HG03060 (cell line): Measurements from ENCODE around the gene N4BP2L2.
"Not testable (repeated sequence)": the region's sequence is repeated elsewhere in the genome, so short reads cannot be mapped to it uniquely, and the experiment has no call there.

Experiments
- ATAC-seq: cut with Tn5 transposase; IDR thresholded peaks from one replicate; pipeline ENCODE4 v1.9.1; 2021; ENCODE audit warnings: low read depth, moderate number of reproducible peaks; ENCODE audit not compliant: unreplicated experiment

N4BP2L2 gene

DNA sequence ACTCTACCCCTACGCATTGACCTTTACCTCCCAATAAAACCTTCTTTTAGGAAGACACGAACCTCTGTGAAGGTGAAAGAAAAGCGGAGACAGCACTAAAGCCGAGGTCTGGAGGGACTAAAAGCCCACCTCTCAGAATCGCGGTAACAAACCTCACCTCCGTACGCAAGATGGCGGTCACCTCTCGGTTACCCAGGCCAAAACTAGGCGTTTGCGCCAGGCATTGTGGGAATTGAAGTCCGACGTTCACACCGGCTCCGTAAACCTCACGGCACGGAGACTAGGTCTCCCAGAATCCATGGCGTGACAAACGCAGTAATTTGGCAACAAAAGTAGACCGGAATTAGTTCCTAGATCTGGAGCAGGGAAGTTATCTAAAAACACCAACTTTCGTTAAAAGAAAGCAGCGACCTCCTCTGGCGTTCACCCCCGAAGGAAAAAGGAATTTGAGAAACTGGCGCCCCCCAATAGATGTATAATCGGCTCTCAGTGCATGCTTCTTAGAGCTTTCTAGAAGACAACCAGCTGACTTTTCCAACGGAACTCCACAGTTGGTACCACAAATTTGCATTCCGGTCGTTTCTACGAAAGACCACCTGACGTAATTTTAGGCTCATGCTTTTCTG lies at the start of gene N4BP2L2:
N4BP2L2 (minus strand) TSS at position 175 of the 626 bp plus-strand sequence. CDS start 1,768 bp downstream, outside the sequence.
- peak; percentile 96 for ATAC-seq

DNA sequence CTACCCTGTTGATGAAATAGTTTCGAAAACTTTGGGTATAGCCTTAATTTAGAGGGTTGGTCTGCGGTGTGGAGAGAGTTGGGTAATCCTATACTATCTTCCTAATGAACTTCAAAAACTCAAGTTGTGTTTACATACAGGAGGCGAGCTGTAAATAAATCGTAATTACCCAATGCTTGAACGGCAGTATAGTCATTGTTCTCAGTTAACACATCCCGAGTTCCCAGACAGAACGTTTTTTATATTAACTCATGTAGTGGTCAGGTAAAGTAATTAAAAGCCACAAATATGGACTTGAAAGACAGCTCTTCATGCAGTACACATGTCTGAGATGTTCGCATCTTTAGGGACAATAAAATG lies 49.2 kb upstream of the N4BP2L2 start:
- ATAC-seq: no peak

DNA sequence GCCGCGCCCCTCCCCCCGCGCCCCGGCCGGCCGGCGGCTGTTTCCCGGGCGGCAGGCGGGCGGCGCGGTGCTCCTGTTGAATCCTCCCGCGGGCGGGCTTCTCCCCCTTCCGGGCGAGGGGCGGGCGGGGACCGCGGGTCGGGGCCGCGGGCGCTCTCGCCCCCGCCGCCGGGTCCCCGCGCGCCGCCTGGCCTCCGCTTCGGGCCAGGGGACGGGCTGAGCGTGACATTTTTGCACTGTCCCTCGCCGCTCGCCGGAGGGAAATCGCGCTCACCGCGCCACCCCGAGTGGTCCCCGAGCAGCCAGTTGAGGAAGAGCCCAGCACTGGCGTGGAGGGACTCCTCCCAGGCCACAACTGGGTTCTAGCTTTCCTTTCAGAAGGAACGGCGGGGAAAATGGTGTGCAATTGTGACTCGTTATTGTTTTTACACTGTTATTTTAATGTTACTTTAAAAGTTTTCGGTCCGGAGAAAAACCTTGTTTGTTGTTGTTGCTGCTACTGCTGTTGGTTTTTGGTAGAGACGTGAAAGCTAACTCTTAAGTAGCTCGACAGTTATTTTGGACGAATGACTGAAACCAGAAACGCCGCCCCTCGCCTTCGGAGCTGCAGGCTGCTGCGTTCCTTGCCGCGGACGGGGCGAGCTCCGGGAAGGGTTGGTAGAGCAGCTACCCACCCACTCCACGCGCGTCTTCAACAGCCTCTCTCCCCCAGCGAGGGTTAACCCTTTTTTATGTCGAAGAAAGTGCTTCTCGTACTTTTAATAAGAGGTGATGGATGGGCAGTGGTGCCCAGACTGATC lies 48.6 kb upstream of the N4BP2L2 start:
- ATAC-seq: no peak

DNA sequence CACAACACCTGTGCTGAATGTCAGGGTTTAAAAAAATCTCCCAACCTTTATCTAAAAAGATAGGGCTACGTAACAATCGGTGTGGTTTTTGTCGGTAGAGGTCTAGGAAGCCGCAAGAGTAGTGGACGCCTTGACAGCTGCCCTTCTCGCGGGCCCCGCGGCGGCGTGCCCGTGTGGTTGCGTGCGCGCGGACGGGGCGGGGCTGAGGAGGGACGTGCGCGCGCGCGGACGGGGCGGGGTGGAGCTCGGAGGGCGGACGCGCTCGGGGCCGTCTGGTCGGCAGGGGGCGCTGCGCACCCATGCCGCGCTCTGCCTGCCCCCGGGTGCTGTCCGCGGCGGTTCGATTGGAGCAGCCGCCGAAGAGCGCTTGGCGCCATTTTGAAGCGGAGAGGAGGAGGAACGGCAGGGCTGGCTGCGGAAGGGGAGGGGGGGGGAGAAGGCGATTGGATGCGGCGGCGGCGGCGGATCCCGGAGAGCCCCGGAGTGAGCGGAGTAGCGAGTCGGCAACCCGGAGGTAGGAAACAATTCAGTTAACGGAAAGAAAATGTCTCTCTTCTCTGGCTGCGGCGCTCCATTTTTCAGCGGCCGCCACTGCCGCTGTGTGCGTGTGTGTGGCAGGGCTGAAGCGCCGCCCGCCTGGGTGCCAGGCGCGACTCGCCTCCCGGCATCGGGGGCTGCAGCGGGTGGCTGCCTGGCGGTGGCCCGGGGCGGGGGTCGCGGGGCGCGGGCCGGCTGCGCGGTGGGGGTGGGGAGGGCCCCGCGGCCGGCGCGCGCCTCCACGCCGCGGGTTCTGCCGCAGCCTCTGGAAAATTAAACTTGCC lies 47.7 kb upstream of the N4BP2L2 start, which contains the start of gene PDS5B:
PDS5B (plus strand) TSS at position 373 of the 821 bp plus-strand sequence. CDS start 62,321 bp downstream, outside the sequence.
- ATAC-seq: peak; percentile 53

DNA sequence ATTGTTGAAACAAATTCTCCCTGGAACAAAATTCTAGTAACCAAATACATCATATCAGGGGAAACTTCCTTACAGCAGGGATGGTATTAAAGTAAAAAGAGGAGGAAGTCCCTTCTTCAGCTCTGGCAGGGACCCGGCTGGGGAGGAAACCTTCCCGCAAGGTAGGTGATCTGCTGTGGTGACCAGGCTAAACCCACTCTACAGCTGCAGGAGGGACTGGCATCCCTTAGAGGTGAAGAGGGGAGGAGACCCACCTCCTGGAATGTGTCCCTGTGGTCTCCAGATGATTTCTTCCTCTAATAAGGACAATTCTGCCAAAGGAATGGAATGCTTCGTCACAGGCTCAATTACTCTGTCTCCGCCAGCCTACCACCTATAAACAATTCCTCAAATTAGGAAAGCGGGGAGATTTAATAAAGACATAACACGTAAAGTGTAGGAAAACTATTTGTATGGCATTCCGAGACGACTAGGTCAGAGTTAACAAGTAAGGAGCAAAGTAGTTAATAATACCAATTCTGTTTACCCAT lies 47.0 kb upstream of the N4BP2L2 start:
- no peak for ATAC-seq

DNA sequence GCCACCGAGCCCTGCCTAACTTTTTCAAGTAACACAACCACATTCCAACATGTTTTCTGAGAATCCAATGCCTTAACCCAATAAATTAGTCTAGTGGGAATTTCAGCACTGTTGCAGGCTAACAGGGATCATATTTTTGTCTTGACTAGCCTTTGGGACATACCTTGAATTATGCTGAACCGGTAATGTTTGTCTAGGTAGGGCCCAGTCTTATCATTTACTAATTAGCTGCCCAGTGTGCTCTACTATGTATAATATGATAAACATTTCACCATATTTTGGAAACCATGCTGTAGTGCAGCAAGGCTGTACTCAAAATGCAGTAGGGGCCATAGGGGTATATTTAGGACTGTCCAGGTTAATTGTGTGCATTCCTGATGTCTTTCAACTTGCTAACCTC lies 44.4 kb upstream of the N4BP2L2 start:
- no peak for ATAC-seq

DNA sequence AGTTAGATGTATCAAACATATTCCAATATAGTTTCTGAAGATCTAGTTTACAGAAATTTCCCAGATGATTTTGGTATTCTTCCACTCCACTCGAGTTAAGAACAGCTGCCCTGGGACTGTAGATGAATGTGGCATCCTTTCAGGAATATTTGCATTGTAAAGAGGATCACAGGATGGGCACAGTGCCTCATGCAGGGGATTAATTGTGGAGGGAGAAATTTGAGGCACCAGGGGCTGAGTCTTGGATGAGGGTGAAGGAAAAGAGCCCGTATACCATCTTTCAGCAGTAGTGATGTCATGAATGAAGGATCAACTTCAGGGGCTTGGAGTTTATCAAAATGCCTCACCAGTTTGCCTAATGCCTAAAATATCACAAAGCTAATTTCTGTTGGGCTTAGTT lies 43.7 kb upstream of the N4BP2L2 start:
- ATAC-seq: no peak

DNA sequence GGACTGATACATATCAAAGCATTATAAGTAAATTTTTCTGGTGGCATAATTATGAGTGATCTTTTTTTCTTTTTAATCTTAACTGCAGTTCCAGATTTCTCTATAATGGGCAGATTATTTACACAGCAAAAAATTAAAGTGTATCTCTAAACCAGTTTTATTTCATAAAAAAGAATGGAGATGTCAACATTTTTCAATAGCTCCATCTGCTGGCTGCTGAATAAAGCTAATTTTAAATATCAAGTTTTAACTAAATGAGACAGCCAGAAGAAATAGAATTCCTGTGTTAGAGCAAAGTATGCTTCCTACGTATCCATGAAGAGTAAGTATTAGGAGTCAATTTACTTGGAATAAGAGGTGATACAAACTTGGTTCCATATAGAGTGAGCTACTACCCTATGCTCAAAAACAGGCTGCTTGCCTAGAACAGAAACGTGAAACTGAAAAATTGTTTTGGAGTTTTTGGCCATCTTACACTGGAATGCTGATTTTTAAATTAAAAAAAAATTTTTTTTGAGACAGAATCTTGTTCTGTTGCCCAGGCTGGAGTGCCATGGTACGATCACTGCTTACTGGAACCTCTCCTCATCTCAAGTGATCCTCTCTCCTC lies 42.7 kb upstream of the N4BP2L2 start:
- ATAC-seq: no peak

DNA sequence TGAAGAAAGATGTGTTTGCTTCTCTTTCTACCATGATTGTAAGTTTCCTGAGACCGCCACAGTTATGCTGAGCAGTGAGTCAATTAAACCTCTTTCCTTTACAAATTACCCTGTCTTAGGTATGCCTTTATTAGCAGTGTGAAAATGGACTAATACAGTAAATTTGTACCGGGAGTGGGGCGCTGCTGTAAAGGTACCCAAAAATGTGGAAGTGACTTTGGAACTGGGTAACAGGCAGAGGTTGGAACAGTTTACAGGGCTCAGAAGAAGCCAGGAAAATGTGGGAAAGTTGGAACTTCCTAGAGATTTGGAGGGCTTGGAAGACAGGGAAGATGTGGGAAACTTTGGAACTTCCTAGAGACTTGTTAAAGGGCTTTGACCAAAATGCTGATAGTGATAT lies 38.4 kb upstream of the N4BP2L2 start:
- no peak for ATAC-seq

DNA sequence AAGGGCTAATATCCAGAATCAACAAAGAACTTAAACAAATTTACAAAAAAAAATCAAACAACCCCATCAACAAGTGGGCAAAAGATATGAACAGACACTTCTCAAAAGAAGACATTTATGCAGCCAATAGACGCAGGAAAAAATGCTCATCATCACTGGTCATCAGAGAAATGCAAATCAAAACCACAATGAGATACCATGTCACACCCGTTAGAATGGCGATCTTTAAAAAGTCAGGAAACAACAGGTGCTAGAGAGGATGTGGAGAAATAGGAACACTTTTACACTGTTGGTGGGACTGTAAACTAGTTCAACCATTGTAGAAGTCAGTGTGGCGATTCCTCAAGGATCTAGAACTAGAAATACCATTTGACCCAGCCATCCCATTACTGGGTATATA lies 37.1 kb upstream of the N4BP2L2 start:
- ATAC-seq: not testable (repeated sequence)

DNA sequence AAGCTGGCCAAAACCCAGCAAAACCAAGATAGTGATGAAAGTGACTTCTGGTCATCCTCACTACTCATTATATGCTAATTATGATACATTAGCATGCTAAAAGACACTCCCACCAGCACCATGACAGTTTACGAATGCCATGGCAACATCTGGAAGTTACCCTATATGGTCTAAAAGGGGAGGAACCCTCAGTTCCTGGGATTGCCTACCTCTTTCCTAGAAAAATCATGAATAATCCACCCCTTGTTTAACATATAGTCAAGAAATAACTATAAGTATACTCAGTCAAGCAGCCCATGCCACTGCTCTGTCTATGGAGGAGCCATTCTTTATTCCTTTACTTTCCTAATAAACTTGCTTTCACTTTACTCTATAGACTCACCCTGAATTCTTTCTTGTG lies 22.2 kb upstream of the N4BP2L2 start:
- ATAC-seq: not testable (repeated sequence)

DNA sequence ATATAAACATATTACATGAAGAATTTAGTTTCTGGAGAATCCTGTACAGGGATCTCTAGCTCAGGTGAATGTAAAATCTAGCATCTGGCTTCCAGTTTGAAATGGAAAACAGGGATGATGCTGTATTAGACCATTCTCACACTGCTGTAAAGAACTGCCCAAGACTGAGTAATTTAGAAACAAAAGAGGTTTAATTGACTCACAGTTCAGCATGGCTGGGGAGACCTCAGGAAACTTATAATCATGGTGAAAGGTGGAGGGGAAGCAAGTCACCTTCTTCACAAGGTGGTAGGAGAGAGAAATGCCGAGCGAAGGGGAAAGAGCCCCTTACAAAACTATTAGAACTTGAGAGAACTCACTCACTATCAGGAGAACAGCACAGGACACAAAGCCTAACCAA lies 17.0 kb upstream of the N4BP2L2 start:
- no peak for ATAC-seq

DNA sequence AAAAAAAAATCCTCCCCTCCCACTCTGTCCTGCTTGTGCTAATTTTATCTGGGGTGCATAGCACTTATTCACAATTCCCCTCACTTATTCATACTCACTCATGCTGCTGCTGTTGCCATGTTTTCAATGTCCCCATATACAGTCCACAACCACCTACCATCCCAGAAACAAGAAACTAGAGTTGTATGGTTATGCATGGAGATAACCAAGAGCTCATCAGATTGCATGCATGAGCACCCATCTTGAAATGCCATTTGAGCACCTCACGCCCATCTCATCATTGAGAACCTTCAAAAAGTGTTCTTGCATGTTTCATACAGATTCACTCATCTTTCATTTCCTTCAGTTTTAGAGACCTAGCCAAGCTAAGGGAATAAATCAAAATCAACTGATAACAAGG lies 15.1 kb upstream of the N4BP2L2 start:
- ATAC-seq: no peak

DNA sequence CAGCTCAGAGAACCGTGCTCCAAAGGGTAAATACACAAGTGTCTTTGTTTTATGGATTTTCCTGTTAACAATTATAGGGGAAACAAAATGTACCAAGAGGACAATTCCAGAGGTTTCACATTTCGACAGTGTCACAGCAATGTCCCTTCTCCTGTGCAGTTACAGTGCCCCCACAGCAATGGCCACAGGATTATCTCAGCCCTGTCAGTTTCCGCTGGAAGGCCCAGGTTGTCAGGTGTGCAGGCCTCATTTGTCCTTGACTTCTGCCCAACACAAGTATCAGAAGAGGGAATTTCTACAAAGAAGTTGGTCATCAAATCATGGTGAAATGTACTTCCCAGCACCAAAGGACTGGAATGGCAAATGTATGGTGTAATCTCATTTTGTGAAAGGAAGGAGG lies 11.2 kb upstream of the N4BP2L2 start:
- ATAC-seq: no peak

DNA sequence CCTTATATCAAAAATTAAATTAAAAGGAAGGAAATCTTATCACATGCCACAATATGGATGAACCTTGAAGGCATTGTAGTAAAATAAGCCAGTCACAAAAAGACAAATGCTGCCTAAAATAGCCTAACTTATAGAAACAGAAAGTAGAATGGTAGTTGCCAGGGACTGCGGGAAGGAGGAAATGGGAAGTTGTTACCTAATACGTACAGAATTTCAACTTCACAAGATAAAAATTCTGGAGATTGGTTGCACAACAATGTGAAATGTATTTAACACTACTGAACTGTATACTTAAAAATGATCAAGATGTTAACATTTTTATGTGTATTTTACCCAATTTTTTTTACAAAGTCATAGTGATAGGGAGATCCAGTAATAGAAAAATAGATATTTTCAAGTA lies 10.2 kb upstream of the N4BP2L2 start:
- ATAC-seq: no peak

DNA sequence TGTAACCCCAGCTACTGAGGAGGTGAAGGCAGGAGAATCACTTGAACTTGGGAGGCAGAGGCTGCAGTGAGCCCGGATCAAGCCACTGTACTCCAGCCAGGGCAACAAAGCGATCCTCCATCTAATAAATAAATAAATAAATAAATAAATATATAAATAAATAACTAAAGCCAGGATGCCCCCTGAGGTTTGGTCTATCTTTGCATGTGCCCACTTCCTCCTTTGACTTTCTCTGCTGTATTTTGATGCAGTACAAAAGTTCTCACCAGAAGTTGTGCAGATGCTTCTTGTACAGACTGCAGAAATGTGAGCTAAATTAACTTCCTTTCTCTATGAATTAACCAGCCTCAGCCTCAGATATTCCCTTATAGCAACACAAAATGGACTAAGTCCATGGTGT lies 6.5 kb upstream of the N4BP2L2 start:
- ATAC-seq: no peak

DNA sequence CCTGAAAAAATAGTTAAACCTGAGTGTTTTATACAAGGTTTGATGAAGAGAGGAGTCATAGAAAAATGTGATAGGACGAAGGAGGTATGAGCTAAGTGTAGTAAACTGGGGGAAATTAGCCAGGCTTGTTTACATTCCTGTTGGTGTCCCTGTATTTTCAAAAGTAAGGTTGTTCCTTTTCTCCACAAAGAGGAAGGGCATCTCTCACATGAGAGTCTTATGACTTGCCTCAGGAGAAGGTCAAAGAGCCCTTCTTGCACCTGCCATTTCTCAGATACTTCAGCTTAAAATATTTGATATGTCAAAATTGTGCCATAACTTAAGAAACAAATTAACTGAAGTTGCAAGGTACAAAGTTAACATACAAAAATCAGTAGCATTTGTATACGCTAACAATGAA lies 3.6 kb upstream of the N4BP2L2 start:
- no peak for ATAC-seq

DNA sequence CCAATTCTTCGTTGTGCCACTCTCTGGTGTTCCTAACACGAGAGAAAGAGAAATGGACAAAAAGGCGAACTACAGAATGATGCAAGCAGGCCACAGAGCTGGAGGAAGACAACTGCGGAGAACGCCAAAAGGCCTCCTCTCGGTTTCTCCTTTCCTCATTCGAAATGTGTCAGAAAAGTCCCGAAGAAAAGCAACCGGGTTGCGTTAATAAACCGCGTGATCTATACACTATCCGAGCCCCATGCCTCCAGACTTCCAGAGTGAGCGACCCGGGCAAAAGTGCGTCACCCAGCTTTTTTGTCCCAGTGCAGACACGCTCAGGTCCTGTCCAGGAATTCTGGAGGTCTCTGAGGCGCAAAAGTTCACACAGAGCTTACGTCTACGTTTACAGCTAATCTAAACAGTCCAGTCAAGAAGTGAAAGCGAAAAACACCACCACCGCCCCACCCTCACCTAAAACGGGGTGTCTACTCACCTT lies 413 bp downstream of the N4BP2L2 start:
- ATAC-seq: peak; percentile 54

DNA sequence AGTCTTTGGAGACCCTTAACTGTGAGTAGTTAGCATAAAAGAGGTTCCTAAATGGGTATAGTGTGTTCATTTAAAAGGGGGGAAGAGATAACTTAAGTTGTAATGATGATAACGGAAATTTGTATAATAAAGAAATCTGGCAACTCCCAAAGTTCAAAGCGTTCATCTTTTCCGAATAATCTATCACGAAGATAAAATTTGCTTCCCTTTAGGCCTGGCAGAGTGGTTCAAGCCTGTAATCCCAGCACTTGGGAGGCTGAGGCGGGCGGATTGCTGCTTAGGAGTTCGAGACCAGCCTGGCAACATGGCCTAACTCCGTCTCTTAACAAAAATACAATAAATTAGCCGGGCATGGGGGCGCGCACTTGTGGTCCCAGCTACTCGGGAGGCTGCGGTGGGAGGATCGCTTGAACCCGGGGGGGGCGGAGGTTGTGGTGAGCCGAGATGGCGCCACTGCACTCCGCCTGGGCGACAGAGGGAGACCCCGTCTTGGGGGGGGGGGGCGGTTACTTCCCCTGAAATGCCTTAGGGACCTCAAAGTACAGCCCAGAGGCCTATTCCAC lies 934 bp downstream of the N4BP2L2 start:
- no peak for ATAC-seq

DNA sequence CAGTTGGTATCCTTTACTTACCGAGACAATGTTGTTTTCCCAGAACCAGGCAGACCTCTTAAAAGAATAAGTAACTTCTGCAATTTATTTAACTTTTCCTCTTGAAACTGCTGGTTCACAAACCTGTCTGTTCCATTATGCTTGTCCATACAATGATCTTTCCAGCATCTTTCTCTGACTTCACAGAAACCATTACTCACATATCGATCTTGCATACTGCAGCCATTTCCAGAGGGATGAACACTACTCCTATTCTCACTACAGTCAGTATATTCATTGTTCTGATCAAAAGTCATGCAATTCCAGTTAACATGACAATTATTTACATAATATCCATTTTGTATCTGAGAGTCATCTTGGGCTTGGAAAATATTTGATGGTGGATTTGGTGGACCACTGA lies 2.8 kb downstream of the N4BP2L2 start:
- no peak for ATAC-seq
